OCI-LY3 (cell line): Measurements from ENCODE around the gene BBC3.

Source experiments
- CTCF ChIP-seq: fragments of 200-600, 300-600 bp; sonication (generic); IDR thresholded peaks from 2 replicates; pipeline ENCODE4 v1.5.1; 2014; ENCODE audit warnings: antibody characterized with exemption, low read length, low read depth
- EZH2phosphoT487 ChIP-seq: fragments of 200-600 bp; shearing (Covaris generic); IDR thresholded peaks from 2 replicates; pipeline ENCODE4 v1.6.1; 2018; ENCODE audit warnings: antibody characterized with exemption, mixed run types, low read depth

- no peak for TF ChIP-seq EZH2phosphoT487
- no peak for TF ChIP-seq CTCF
Observed at GRCh38 chr19:47188507-47189033, 42.4 kb downstream of the BBC3 start.
